NCI-H187 treated with DMSO at 0.1 percent for 48 hours (cell line): ENCODE data around the gene ARL8B.
"Not testable (repeated sequence)": the region's sequence is repeated elsewhere in the genome, so short reads cannot be mapped to it uniquely, and the experiment has no call there.

Experiments
- DNase-seq: peaks from one replicate; lab custom pipeline; 2025; lab: John Stamatoyannopoulos, UW

Gene ARL8B

GRCh38 chr3:5112043-5112442, 10.0 kb upstream of the ARL8B start:
- no peak for DNase-seq

- not testable (repeated sequence) for DNase-seq
Observed at GRCh38 chr3:5113726-5114125, 8.4 kb upstream of the ARL8B start.

GRCh38 chr3:5115506-5116162, 6.5 kb upstream of the ARL8B start:
- DNase-seq = no peak

- DNase-seq = no peak
Observed at GRCh38 chr3:5116538-5116937, 5.6 kb upstream of the ARL8B start.

GRCh38 chr3:5120446-5120845, 1.6 kb upstream of the ARL8B start:
- no peak for DNase-seq

- DNase-seq = no peak
Observed at GRCh38 chr3:5122741-5123706, 932 bp downstream of the ARL8B start.

- no peak for DNase-seq
Observed at GRCh38 chr3:5123937-5124336, 1.8 kb downstream of the ARL8B start.

GRCh38 chr3:5126586-5126985, 4.5 kb downstream of the ARL8B start:
- DNase-seq = no peak

GRCh38 chr3:5128849-5129248, 6.8 kb downstream of the ARL8B start:
- DNase-seq = no peak

GRCh38 chr3:5133239-5134018, 11.3 kb downstream of the ARL8B start:
- DNase-seq = no peak

GRCh38 chr3:5134019-5134391, 11.9 kb downstream of the ARL8B start:
- no peak for DNase-seq

GRCh38 chr3:5134499-5134898, 12.4 kb downstream of the ARL8B start:
- DNase-seq = no peak

GRCh38 chr3:5136211-5136918, 14.3 kb downstream of the ARL8B start:
- DNase-seq = no peak

GRCh38 chr3:5136919-5137429, 14.9 kb downstream of the ARL8B start:
- no peak for DNase-seq

GRCh38 chr3:5138214-5138981, 16.3 kb downstream of the ARL8B start:
- DNase-seq = no peak

GRCh38 chr3:5140230-5140621, 18.1 kb downstream of the ARL8B start:
- no peak for DNase-seq

- no peak for DNase-seq
Observed at GRCh38 chr3:5140839-5141238, 18.7 kb downstream of the ARL8B start.

- DNase-seq = no peak
Observed at GRCh38 chr3:5141760-5142159, 19.7 kb downstream of the ARL8B start.

- no peak for DNase-seq
Observed at GRCh38 chr3:5143464-5143863, 21.4 kb downstream of the ARL8B start.

- no peak for DNase-seq
Observed at GRCh38 chr3:5144316-5144994, 22.4 kb downstream of the ARL8B start.
